ENCODE results near the gene SLC30A10.

- TF ChIP-seq POLR2A (IDR thresholded peaks at IDR 0.05) (no peak), CTCF (IDR thresholded peaks at IDR 0.05) (no peak)
Observed at GRCh38 chr1:219900882-219901281, 27.5 kb downstream of the SLC30A10 start.

Measured in body of pancreas (tissue), 4 donors.